Measurements from ENCODE around the gene ASPN. TPM values are rescaled to one million over a fixed set of nuclear protein-coding genes. Genes with fewer than 3 reads are reported as not detected.
"Not testable (repeated sequence)": the region's sequence is repeated elsewhere in the genome, so short reads cannot be mapped to it uniquely, and the experiment has no call there.

Gene ASPN
- total RNA-seq, 1 experiment from 2014 or later = 0.26 TPM

GRCh38 chr9:92422611-92423338 is 59.5 kb downstream of the ASPN start:
- no peaks in the 10 kb centered on the region for H3K36me3 ChIP-seq (ENCODE audit: insufficient read depth, low read length, poor library complexity, severe bottlenecking)
- no peaks in the 10 kb centered on the region for H3K27me3 ChIP-seq (replicated peaks; ENCODE audit: insufficient read depth, low read depth, low read length, poor library complexity)
- DNase-seq (ENCODE audit: low spot score) = no peak
- ChIA-PET CTCF (no interaction called here), POLR2A (ENCODE audit: low non-redundant PET) (no interaction called here)
- H3K9me3 ChIP-seq (ENCODE audit: low read depth, low read length, poor library complexity, severe bottlenecking) = no peaks in the 10 kb centered on the region
- H3K4me3 ChIP-seq (ENCODE audit: low read depth, low read length, poor library complexity, severe bottlenecking) = no peak overlapping the region
- H3K4me1 ChIP-seq (ENCODE audit: insufficient read depth, low read length, poor library complexity, severe bottlenecking) = peaks cover 27% of the 10 kb centered on the region
- BruUV-seq (replicated peaks) = no TSS peak
- no peak for TF ChIP-seq CTCF (conservative IDR thresholded peaks at IDR 0.05; ENCODE audit: low read depth, low read length)
- TF ChIP-seq EZH2 (IDR thresholded peaks at IDR 0.05; ENCODE audit: borderline replicate concordance, low read depth, low read length, poor library complexity, severe bottlenecking) = no peak
- intact Hi-C loops (cut with micrococcal nuclease; ENCODE audit: unreplicated experiment) = no loop called here
- no peak overlapping the region for H3K27ac ChIP-seq (ENCODE audit: low read depth, low read length, poor library complexity, severe bottlenecking)

- no peak for TF ChIP-seq EZH2 (IDR thresholded peaks at IDR 0.05; ENCODE audit: borderline replicate concordance, low read depth, low read length, poor library complexity, severe bottlenecking)
- no peak for TF ChIP-seq CTCF (conservative IDR thresholded peaks at IDR 0.05; ENCODE audit: low read depth, low read length)
- no peaks in the 10 kb centered on the region for H3K4me1 ChIP-seq (ENCODE audit: insufficient read depth, low read length, poor library complexity, severe bottlenecking)
- no peaks in the 10 kb centered on the region for H3K27me3 ChIP-seq (replicated peaks; ENCODE audit: insufficient read depth, low read depth, low read length, poor library complexity)
- no TSS peak for BruUV-seq (replicated peaks)
- H3K27ac ChIP-seq (ENCODE audit: low read depth, low read length, poor library complexity, severe bottlenecking) = no peak overlapping the region
- no peaks in the 10 kb centered on the region for H3K9me3 ChIP-seq (ENCODE audit: low read depth, low read length, poor library complexity, severe bottlenecking)
- intact Hi-C loops (cut with micrococcal nuclease; ENCODE audit: unreplicated experiment) = no loop called here
- ChIA-PET POLR2A (ENCODE audit: low non-redundant PET) (no interaction called here), CTCF (no interaction called here)
- no peaks in the 10 kb centered on the region for H3K36me3 ChIP-seq (ENCODE audit: insufficient read depth, low read length, poor library complexity, severe bottlenecking)
- no peak for DNase-seq (ENCODE audit: low spot score)
- H3K4me3 ChIP-seq (ENCODE audit: low read depth, low read length, poor library complexity, severe bottlenecking) = no peak overlapping the region
These were observed 67.7 kb downstream of the ASPN start for GRCh38 chr9:92414566-92414965.

GRCh38 chr9:92411157-92411556 is 71.1 kb downstream of the ASPN start:
- intact Hi-C loops (cut with micrococcal nuclease; ENCODE audit: unreplicated experiment); BruUV-seq (replicated peaks); DNase-seq (ENCODE audit: low spot score); H3K27ac ChIP-seq (ENCODE audit: low read depth, low read length, poor library complexity, severe bottlenecking); CTCF ChIA-PET; H3K4me3 ChIP-seq (ENCODE audit: low read depth, low read length, poor library complexity, severe bottlenecking); POLR2A ChIA-PET (ENCODE audit: low non-redundant PET); H3K27me3 ChIP-seq (replicated peaks; ENCODE audit: insufficient read depth, low read depth, low read length, poor library complexity); H3K36me3 ChIP-seq (ENCODE audit: insufficient read depth, low read length, poor library complexity, severe bottlenecking); H3K4me1 ChIP-seq (ENCODE audit: insufficient read depth, low read length, poor library complexity, severe bottlenecking); H3K9me3 ChIP-seq (ENCODE audit: low read depth, low read length, poor library complexity, severe bottlenecking): not testable (repeated sequence)

All from A673 (cell line).